DMS53 treated with DMSO at 0.1 percent for 48 hours (cell line): ENCODE data around the gene GPR18.
"Not testable (repeated sequence)": the region's sequence is repeated elsewhere in the genome, so short reads cannot be mapped to it uniquely, and the experiment has no call there.

ENCODE experiments used
- DNase-seq: peaks from one replicate; lab custom pipeline; 2025; ENCODE audit not compliant: unreplicated experiment; lab: John Stamatoyannopoulos, UW

The GPR18 gene

DNA sequence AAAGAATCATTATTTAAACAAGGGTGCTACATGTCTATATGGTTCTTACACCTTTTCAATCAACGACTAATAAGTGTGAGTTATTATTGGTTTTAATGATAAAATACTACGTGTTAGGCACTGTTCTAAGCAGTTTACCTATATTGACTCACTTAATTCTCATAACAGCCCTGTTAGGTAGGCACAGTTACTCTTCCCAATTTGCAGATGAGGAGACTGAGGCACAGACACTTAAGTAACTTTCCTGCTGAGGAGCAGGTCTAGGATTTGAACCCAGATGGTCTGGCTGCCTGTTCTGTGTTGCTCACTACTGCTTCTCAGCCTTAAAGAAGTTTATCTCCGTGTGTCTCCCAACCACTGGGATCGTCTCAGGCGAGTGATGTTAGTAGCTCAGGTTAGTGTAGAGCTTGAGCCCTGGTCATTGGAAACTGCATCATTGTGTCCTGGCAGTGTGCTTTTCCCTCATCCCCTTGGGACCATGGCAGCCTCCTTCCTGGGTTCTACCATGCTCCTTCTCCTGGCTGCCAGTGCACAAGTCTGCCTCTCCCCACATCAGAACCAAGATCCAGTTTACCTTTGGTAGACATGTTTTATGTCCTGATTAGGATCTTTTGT is 46.7 kb downstream of the GPR18 start:
- no peak for DNase-seq

DNA sequence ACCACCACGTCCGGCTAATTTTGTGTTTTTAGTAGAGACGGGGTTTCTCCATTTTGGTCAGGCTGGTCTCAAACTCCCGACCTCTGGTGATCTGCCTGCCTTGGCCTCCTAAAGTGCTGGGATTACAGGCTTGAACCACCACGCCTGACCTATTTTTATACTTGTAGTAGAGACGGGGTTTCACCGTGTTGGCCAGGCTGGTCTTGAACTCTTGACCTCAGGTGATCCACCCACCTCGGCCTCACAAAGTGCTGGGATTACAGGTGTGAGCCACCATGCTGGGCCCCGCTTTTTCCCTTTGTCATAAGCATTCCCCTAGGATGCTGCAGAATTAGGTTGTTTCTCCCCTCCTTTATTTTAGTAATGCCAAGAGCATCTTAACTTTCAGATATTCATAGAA is 47.6 kb downstream of the GPR18 start:
- DNase-seq: not testable (repeated sequence)

DNA sequence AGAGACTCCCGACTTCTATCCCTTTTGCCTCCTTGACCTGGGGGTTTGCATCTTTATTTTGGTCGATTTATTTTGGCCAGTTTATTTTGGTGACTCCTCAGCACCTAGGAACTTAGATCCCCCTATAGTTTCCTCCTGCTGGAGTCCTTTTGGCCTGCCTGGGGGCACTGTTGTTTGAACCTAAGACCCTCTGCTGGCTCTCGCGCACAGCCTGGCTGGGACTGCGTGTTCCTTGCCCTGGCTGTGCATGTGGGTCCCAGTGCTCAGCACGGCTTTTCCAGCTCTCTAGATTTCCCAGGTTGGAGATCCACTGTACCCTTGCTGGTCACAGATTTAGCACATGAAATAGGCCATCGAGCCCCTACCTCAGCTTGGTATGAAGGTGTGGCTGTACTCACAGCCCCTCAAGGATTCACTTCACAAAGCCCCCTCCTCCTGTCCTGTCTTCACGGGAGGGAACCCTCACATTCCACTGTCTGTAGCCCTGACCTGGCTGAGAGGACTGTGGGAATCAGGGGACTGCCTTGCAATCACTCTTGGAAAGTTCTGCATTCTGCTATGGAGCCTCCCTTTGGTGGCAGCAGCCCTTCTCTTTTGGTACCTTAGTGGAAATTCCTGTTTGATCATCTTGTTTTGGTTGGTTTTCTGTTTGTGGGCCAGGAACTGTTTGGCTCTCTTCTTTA is 49.2 kb downstream of the GPR18 start:
- no peak for DNase-seq

GRCh38 chr13:99208185-99208584 is 50.0 kb downstream of the GPR18 start:
- no peak for DNase-seq

- DNase-seq: no peak
Observed at GRCh38 chr13:99207511-99207910, 50.7 kb downstream of the GPR18 start.

DNA sequence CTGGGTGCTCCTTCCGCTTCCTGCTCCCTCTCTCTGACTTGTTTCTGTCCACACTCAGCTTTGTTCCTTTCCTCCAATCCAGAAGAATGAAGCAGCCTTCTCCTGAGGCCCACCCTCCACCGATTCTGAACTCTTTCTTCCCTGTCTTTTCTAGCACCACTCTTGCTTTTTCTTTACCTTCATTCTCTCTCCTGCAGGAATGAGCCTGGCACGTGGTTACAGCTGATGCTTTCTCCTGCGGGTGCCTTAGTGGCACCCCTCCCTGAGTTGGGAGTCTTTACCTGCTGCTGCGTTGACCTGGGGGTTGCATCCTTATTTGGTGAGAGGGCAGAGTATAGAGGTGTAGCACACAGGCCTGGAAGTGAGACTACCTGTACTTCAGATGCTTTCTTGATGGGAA is 51.3 kb downstream of the GPR18 start:
- DNase-seq: no peak

- no peak for DNase-seq
Observed at GRCh38 chr13:99206226-99206625, 52.0 kb downstream of the GPR18 start.

GRCh38 chr13:99205621-99206220 is 52.5 kb downstream of the GPR18 start:
- no peak for DNase-seq
